GM12875 (cell line): ENCODE measurements around the gene SEMA6A.

ENCODE experiments used
- H3K4me3 ChIP-seq: one replicate; pipeline ENCODE4 v1.5.1; 2011; ENCODE audit warnings: low read depth, low read length, control low read depth
- TF ChIP-seq, protein P1 (sequence below): IDR thresholded peaks from 2 replicates; pipeline ENCODE4 v1.5.1; 2011; ENCODE audit warnings: low read depth, mild to moderate bottlenecking, control low read depth, inconsistent platforms, low read length, moderate library complexity, borderline replicate concordance; ENCODE audit not compliant: insufficient read depth

Gene SEMA6A

DNA sequence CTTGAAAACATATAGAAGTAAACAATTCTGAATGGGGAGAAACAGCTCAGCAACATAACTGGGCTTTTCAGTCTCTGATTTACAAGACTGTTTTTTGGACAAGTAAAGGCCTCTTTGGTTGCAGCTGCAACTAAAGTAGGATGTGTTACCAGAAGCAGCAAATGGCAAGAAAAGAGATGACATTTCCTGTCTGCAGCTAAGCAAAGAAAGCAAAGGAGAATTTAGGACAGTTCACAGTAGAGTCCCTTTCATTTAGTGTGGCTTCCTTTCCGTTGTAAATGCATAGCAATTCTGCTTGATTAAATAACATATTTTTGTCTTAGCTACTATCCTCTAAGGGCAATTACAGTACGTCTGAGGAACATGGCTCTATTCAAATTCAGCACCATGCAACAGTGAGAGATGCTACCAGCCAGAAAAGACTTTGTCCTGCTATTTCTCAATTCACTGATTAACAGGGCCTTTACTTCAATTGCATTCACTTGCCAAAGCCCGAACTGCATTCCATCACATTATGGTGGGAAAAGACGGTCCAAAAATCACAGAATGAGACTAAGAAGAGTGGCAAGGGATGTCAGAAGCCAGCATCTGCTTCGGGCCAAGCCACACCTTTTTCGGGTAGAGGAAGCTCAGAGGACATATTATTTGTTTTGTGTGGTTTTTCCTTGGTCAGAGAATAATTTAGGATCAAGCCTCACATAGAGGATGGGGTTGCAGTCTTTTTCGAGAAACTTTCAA lies 107.7 kb downstream of the SEMA6A start:
- H3K4me3 ChIP-seq = no peak overlapping the region
- TF ChIP-seq, protein P1, sequence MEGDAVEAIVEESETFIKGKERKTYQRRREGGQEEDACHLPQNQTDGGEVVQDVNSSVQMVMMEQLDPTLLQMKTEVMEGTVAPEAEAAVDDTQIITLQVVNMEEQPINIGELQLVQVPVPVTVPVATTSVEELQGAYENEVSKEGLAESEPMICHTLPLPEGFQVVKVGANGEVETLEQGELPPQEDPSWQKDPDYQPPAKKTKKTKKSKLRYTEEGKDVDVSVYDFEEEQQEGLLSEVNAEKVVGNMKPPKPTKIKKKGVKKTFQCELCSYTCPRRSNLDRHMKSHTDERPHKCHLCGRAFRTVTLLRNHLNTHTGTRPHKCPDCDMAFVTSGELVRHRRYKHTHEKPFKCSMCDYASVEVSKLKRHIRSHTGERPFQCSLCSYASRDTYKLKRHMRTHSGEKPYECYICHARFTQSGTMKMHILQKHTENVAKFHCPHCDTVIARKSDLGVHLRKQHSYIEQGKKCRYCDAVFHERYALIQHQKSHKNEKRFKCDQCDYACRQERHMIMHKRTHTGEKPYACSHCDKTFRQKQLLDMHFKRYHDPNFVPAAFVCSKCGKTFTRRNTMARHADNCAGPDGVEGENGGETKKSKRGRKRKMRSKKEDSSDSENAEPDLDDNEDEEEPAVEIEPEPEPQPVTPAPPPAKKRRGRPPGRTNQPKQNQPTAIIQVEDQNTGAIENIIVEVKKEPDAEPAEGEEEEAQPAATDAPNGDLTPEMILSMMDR = no peak

DNA sequence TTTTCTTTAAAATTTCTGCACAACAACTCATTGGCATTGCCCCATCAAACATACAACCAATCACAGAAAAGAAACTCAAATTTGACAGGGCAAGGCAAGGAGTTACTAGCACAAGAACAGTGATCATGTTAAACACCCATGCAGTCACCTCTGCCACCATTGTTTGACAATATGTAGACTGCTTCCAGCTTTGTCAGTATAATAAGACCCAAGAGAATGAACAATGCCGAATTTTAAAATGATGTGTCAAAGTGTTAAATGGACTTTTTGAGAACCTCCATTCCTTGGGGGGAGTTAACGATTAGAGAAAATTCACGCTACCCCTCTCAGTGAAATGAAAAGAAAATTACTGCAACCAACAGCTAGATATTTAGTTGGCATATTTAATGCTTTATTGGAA lies 109.2 kb downstream of the SEMA6A start:
- no peak overlapping the region for H3K4me3 ChIP-seq
- TF ChIP-seq, protein P1 = no peak

DNA sequence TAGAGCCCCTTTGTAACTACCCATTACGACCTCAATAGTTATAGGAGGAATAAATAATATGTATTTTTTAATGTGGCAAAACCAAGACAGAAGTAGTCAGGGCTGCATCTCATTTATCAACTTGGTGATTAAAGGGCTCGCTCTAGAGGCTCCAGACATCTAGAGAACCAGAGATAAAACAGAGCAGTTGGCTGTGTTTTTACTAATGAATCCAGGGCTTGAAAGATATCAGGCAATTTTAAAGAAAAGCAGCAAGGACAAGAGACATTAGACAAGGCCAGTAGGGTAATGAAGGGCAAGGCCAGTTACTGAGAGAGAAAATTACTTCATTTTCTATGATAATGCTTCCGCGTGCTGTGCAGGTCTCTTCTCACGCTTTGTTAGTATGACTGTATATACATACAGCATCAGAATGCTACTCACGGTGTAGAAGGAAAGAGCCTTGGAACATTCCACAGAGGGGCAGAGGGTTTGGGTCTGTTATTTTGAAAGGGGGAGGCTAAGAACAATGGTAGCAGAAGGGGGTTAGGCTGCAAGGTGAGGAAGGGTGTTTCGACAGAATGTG lies 110.4 kb downstream of the SEMA6A start:
- no peak overlapping the region for H3K4me3 ChIP-seq
- TF ChIP-seq, protein P1 = no peak

DNA sequence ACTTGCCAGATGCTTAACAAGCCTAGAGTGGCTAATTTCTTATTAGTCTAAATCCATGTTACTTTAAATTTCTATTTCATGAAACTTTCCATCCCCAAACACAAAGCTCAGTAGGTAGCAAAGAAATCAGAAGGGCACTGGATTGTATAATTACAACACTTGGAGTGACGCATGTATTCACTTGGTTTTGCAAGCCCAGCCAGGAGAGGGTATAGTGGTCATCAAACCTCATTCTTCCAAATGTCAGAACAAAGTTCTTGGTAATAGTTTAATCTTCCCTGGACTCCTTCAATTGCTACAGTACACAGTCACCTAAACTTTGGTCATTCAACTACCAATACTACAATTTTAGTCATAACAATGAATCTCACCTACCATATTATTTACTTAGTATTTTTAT lies 112.1 kb downstream of the SEMA6A start:
- TF ChIP-seq, protein P1 = no peak

DNA sequence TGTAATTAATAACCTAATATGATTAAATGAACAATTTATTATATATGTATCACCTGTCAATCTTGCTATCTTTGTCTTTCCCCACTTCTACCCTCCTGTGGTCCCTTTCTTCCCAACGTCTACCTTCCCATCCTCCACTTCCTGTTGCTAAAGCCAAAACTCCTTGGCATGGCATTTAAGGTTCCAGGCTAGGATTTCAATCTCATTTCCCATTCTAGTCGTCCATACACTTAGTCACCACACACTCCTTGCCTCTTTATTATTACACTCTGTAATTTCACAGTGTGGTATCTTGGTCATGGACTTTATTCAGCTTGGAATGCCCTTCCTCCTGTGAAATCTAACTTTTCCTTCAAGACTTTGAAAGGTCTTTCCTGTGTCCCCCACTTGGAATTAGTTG lies 115.3 kb downstream of the SEMA6A start:
- H3K4me3 ChIP-seq = no peak overlapping the region
- TF ChIP-seq, protein P1 = no peak

More for the DNA sequence above, 112.1 kb downstream of the SEMA6A start:
- H3K4me3 ChIP-seq = no peak overlapping the region

DNA sequence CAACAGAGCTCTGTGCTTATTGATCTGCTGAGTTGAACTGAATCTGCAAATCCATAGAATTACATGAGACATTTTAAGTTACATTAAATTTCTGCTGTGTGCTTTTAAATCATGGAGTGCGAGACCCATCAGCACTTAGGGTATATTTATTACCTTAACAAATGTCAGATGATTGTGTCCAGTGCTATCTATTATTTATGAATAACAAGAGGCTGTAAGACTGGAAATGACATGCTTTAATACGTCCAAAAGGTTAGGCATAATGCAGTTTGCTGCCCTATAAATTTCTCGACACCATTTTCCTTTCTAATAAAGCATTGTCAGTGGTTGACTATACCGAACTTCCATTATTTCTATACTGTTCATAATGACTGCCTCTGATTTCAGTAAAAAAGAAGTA lies 117.6 kb downstream of the SEMA6A start:
- TF ChIP-seq, protein P1 = no peak
- no peak overlapping the region for H3K4me3 ChIP-seq

DNA sequence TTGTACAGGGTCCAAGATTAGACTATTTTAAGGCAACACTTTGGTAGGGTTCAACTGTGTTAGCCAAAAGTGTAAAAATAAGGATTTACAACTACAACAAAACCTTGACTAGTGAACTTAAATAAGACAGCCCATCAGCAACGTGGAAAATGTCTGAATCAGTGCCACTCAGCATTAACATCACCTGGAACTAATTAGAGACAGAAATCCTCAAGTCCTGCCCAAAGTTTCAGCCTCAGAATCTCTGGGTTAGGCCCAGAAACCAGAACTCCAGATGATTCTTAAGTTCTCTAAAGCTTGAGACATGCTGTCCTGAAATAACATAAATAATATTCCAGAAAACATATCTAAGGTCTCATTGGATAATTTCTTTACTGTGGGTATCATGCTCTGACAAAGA lies 118.6 kb downstream of the SEMA6A start:
- TF ChIP-seq, protein P1 = no peak
- H3K4me3 ChIP-seq = no peak overlapping the region
